NCI-H748 (cell line): ENCODE results near the gene DMXL2.
A peak's percentile ranks its signal among the peaks of the same experiment; 100 is the strongest.
"Not testable (repeated sequence)": the region's sequence is repeated elsewhere in the genome, so short reads cannot be mapped to it uniquely, and the experiment has no call there.

ENCODE experiments used
- DNase-seq: peaks from one replicate; lab custom pipeline; 2025; ENCODE audit not compliant: unreplicated experiment; lab: John Stamatoyannopoulos, UW

DMXL2 gene

GRCh38 chr15:51423040-51423439, 199.5 kb downstream of the DMXL2 start:
- not testable (repeated sequence) for DNase-seq

DNA sequence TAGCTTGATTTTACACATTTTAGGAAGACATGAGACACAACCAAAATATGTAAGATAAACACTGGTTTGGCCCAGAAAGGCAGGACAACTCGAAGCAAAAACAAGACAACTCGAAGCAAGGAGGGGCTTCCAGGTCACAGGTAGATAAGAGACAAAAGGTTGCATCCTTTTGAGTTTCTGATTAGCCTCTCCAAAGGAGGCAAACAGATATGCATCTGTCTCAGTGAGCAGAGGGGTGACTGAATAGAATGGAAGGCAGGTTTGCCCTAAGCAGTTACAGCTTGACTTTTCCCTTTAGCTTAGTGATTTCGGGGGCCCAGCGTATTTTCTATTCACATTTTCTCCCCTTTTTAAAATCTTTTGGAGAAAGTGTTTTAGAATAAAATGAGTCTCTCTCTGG, 206.4 kb downstream of the DMXL2 start:
- no peak for DNase-seq

GRCh38 chr15:51414256-51414860, 208.2 kb downstream of the DMXL2 start:
- DNase-seq = no peak

- no peak for DNase-seq
Measured at GRCh38 chr15:51405693-51406523, 216.7 kb downstream of the DMXL2 start.

- no peak for DNase-seq
Measured at GRCh38 chr15:51403946-51404695, 218.4 kb downstream of the DMXL2 start.

GRCh38 chr15:51403072-51403878, 219.3 kb downstream of the DMXL2 start:
- peak; percentile 16 for DNase-seq

DNA sequence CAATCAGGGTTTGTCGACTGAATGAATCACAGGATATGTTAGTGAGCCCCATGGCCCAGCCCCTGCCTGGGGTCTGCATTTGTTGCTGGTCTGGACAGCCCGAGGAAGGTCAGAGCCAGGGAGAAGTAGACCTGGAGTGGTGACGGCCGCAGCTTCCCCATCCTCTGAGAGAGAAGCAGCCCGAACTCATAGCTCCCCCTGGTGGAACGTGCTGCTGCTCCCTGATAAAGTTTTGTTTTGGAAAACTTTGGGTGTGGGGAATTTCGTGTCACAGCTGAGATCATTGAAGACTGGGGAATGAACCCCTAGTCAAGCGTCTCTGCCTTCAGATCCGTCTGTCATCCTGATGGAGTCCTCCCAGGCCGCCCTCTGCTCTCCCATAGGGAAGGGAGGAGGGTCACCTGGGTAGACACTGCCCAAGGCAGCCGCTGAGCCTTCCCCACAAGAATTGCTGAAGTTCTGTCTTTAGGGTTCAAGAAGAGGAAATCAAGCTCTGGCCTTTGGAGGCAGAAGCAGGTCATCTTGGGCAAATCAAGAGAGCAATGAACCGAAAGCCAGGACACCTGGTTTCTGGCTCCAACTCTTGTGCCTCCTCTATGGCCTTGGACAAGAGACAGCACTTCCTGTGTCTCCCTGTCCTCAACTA, 220.6 kb downstream of the DMXL2 start:
- peak; percentile 4 for DNase-seq

- no peak for DNase-seq
Measured at GRCh38 chr15:51401051-51401780, 221.4 kb downstream of the DMXL2 start.

DNA sequence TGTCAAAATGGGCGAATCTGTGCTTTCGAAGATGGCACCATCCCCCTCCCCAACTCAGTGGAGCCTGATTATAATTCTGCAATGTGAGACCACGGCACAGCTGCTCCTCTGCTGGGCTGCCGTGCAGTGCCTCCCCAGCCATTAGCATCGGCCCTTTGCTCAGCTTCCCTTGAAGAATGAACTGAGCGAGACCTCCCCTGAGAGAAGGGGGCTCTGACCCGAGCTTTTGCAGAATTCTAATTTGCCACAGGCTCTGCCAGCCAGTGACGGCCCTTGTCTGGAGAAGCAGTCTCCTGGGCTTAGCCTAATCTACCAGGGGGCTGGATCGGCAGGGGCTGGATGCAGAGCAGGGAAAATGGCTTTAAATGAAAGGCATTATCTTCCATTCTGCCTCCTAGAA, 223.9 kb downstream of the DMXL2 start:
- DNase-seq = no peak
